ENCODE data around the gene SIX5. TPM values are rescaled to one million over a fixed set of nuclear protein-coding genes. Genes with fewer than 3 reads are reported as not detected.
A peak's percentile ranks its signal among the peaks of the same experiment; 100 is the strongest.
"Not testable (repeated sequence)": the region's sequence is repeated elsewhere in the genome, so short reads cannot be mapped to it uniquely, and the experiment has no call there.

The SIX5 gene
- total RNA-seq, result 18.1 TPM

DNA sequence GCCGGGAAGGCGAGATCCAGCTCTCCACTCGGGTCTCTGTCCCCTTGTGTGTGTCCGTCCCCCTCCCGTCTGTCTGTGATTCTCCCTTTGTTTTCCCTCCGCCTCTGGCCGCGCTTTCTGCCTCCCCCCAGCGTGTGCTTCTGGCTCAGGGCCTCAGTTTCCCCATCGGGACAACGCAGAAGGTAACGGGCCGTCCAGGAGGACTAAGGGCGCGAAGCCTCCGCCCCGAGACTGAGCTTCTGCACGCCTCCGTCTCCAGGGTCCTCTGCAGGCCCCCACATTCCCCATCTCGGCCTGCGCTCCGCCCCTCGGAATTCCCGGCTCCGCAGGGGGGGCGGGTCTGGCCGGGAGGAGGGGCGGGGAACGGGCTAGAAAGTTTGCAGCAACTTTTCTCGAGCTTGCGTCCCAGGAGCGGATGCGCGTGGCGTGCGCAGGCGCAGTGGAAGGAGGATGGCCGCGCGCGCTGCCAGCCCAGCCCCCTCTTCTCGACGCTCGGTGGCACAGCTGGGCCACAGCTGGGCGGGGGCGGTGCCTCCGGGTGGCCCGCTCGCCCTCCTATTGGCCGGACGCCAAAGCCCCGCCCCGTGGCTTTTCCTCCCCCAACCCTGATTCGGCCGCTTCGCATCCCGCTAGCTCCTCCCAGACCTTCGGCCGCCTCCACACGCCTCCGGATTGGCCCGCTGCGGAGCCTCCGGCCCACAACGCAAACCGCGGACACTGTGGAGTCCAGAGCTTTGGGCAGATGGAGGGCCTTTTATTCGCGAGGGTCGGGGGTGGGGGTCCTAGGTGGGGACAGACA lies at the start of gene SIX5:
TSS of gene SIX5 (minus strand) at position 269 of the 799 bp plus-strand sequence. CDS start 408 bp downstream, outside the sequence.
- DNase-seq (ENCODE audit: low spot score), result peak; percentile 99

- no peak for DNase-seq (ENCODE audit: low spot score)
Measured at GRCh38 chr19:45817725-45818301, 48.8 kb upstream of the SIX5 start.

GRCh38 chr19:45817010-45817724 lies 48.1 kb upstream of the SIX5 start:
- peak; percentile 94 for DNase-seq (ENCODE audit: low spot score)

DNA sequence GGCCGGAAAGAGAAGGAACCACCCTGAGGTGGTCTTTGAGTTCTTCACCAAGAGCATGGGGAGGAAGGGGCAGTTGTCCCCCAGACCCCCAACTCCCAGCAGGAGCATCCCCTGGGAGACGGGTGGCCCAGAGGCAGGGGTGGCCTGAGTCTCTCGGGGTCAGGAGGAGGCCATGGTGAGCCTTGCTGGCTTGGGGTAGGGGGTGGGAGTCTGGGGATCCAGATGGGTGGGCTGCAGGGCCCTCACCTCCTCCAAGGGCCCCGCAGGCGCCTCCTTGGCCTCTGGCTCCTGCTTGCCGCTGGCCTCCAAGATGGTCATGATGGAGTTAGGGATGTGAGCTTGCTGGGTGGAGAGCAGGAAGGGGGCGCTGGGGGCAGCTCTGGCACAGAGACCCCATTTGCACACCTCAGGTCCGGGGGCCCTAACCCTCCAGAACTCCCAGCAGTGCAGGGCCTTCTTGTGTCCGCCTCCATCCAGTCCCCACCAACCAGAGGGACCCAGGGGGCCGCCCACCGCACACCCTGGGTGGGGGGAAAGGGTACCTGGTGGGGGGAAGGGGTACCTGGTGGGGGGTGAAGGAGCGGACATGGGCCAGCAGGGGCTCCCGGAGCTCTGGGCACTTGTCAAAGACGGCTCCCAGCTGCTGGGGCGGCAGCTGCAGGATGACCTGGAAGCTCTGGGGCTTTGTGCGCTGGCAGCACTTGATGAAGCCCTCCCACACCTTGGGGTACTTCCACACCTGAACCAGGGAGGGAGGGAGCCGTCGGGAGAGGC lies 47.4 kb upstream of the SIX5 start:
- DNase-seq (ENCODE audit: low spot score), result no peak

DNA sequence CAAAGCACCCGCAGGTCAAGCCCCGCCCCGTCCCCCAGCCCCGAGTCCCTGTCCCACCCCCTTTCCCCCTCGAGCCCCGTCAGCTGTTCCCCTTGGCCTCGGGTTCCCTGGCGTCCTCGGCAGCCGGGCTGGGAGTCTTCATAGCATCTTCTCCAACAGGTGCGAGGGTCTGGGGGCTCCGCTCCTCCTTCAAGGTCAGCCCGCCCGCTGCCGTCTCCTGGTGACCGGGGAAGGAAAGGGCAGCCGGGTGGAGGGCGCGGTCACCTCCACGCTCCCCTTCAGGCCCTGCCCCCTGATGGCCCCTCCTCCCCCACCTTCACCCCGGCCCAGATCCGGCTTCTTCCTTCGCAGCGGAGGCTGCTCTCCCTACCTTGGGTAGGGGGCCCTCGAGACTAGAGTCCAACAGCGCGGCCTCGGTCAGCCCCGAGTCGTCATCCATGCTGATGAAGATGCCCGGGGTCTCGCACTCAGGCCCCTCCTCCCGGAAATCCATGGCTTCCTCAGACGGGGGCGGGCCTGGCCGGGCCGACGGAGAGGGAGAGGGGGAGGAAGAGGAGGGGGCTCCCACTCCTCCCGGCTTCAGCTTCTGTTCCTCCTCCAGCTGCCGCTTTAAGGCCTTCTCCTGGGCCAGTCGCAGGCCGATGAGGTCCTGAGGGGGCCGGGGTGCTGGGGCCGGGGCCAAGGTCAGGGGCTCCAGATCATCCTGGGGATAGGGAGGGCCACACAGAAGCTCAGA lies 46.6 kb upstream of the SIX5 start:
- DNase-seq (ENCODE audit: low spot score), result no peak

DNA sequence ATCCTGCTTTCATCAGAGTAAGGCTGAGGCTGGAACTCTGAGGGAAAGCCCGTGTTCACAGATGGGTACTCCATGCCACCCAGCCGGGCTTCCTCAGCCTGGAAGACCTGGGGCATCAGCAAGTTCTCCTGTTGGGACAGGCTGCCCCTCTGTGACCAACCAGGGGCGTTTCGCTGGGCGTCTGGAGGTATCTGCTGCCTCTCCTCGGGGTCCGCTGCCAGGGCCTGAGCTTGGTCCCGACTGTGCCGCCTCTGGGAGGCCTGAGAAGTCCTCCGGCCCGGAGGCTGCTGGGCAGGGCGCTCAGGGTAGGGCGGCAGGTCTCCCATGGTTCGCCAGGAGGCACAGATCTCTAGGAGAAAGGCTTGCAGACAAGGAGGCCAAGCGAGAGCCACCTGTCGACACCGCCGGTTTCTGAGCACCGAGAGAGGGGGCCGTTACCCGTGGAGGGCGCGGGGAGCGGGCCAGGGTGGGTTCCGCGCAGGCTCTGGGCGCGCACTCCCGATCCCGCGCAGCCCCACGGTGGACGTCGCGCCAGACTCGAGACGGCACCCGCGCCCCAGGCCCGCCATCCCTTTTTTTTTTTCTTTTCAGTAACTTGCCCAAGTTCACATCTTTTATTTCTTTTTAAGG lies 45.9 kb upstream of the SIX5 start, which contains the start of gene RSPH6A:
TSS of gene RSPH6A (minus strand) at position 458 of the 630 bp plus-strand sequence. CDS start at position 326, 132 bp downstream.
- DNase-seq (ENCODE audit: low spot score), result no peak

DNA sequence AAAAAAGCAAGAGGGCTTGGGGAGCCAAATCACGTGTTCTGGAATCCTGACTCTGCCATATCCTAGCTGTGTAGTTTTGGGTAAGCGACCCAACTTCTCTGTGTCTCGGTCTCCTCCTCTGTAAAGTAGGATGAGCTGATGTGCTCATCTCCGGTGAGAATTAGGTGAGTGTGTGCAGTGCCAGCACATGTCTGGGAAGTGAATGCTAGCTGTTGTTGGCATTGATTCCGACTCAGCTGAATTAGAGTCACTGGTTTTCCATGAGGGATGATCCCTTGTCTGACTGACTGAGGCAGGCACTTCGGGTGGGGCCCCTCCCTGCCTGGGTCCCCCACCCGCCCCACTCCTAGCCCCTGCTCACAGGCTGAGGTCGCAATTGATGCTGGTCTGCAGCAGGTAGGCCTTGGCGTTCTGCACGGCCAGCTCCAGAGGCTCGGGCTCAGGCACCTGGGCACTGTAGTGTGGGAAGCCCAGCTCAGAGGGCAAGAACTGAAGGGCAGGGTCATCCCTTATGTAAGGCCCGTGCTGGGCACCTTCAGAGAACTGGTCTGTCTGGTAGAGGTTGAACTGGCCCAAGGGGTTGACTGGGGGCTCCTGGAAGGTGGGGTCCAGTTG lies 45.2 kb upstream of the SIX5 start:
- DNase-seq (ENCODE audit: low spot score), result no peak

DNA sequence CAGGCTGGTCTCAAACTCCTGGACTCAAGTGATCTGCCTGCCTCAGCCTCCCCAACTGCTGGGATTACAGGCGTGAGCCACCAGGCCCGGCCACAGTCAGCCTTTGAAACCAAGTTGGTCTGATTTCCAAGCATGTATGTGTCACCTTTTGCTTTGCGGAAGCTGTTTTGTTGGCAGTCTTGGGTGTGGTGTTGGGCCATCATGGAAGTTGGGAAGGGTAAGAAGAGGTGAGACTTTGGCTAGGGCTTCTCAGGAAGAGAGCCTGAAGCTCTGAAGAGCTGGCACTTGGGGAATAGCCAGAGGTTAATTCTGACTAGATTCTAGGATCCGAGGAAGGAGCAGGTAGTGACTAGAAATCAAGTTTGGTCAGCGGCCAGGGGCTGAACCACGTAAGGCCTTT lies 43.2 kb upstream of the SIX5 start:
- no peak for DNase-seq (ENCODE audit: low spot score)

DNA sequence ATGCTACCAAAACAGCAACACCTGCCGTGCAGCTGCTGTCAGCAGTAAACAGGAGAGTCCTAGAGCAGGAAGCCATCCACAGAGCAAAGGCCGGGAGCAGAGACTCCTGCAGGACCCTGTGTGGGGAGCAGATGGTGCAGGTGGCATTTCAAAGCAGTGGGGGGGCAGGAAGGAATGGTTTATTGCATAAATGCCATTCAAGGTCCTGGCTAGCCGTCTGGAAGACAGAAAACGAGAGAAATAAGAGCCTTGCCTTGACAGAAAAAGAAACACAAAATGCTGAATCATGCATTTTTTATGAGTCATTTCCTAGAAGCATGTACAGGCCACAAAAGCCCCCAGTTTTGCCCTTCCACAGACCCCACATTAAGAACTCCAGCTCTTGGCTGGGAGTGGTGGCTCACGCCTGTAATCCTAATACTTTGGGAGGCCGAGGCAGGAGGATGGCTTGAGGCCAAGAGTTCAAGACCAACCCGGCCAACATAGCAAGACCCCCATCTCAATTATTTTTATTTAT lies 40.6 kb upstream of the SIX5 start:
- DNase-seq (ENCODE audit: low spot score), result no peak

GRCh38 chr19:45805719-45806118 lies 36.7 kb upstream of the SIX5 start:
- DNase-seq (ENCODE audit: low spot score), result no peak

GRCh38 chr19:45804959-45805230 lies 35.8 kb upstream of the SIX5 start:
- no peak for DNase-seq (ENCODE audit: low spot score)

GRCh38 chr19:45804140-45804958 lies 35.3 kb upstream of the SIX5 start:
- DNase-seq (ENCODE audit: low spot score), result no peak

- no peak for DNase-seq (ENCODE audit: low spot score)
Measured at GRCh38 chr19:45801603-45802175, 32.6 kb upstream of the SIX5 start.

DNA sequence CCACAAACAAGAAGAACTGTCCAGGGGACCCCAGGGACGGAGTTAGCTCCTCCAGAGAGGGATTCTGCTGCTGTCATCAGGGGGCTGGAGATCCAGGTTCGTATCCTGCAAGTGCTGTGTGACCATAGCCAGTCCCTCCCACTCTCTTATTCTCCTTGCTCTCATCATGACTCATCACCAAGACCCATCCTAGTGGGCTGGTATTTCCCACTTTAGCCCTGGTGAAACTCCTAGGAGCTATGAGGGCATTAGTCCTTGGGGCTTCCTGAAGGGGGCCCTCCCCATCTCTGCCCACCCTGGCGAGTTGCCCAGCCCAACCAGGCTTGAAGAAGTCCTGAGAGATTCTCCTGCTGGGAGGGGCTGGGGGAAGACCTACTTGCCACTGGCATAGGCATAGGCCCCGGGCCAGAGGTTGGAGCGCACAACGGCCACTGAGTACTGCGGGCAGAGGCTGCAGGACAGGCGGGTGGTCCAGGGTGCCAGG lies 31.1 kb upstream of the SIX5 start:
- DNase-seq (ENCODE audit: low spot score), result no peak

DNA sequence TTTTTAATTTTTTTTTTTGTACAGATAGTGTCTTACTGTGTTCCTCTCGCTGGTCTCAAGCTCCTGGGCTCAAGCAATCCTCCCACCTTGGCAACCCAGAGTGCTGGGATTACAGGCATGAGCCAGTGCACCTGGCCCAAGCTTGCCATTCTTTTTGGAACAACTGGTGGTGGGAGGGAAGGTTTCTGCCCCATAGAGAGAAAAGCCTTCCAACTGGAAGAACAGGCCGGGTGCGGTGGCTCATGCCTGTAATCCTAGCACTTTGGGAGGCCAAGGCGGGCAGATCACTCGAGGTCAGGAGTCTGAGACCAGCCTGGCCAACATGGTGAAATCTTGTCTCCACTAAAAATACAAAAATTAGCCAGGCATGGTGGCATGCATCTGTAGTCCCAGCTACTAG lies 30.5 kb upstream of the SIX5 start:
- DNase-seq (ENCODE audit: low spot score), result not testable (repeated sequence)

- DNase-seq (ENCODE audit: low spot score), result no peak
Measured at GRCh38 chr19:45798995-45799517, 30.0 kb upstream of the SIX5 start.

- DNase-seq (ENCODE audit: low spot score), result no peak
Measured at GRCh38 chr19:45794627-45795026, 25.6 kb upstream of the SIX5 start.

DNA sequence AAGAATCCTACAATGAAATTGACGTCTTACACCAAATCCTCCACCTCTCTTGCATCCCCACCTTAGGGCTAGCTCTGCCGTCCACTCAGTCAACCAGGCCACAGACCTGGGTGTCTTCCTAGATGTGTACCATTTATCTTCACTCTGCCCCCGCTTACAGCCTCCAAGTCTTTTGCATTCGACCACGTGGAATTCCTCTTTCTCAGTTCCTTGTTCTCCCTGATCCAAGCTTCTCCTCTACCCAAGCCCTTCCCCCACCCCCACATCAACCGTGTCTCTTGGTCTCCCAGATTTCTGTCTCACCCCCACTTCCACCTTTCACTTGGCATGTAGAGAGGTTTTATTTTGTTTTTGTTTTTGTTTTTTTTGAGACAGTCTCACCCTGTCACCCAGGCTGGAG lies 24.8 kb upstream of the SIX5 start:
- no peak for DNase-seq (ENCODE audit: low spot score)

DNA sequence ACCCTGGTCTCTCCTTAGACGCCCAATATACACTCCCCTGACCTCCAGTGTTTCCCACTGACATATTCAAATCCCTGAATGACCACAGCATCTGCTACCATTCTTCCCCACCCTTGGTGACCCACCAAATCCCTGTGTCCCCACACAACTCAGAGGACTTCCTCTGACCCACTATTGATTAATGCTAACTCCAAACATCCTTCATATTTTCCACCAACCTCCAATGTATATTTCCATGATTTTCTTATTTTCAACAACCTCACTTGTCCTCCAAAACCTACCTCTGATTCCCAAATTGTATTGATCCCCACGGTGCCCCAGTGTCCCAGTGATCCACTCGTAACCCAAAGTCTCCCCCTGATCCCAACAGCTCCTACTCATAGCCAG lies 24.1 kb upstream of the SIX5 start:
- DNase-seq (ENCODE audit: low spot score), result no peak
